Right ventricle myocardium inferior (tissue), 1 donor: ENCODE measurements around the gene RCAN1. TPM values are rescaled to one million over a fixed set of nuclear protein-coding genes. Genes with fewer than 3 reads are reported as not detected.

Experiments used
- ATAC-seq: fragments of 200-7000 bp; cut with Tn5 transposase; one replicate; pipeline ENCODE4 v1.9.1; 2020; ENCODE audit warnings: mild to moderate bottlenecking, moderate library complexity
- DNase-seq: peaks from one replicate; pipeline ENCODE4 v3.0.0; 2021; ENCODE audit errors: missing footprints
- intact Hi-C: fragments of 100-400 bp; cut with DNase I; formaldehyde crosslinking; loops from one replicate; pipeline ENCODE4 v1.11.0; 2022
- total RNA-seq: library from RNA; stranded (reverse); fragmentation: NEBNext Ultra II Directional; extraction: Animal tissue kit (Norgen Biotek cat#: 25700); gene quantifications from one replicate; pipeline ENCODE4 v1.2.1, GENCODE V29; 2021
- donor health status: DM: no; HTN: yes; CAD: no; lungs with severe emphysema.

RCAN1 gene
- total RNA-seq, 1 donor from 2014 or later: 36.5 TPM

- no peak for ATAC-seq
- intact Hi-C loops: no loop called here
- no peak for DNase-seq
Observed at GRCh38 chr21:34554227-34554626, 60.7 kb downstream of the RCAN1 start.

- intact Hi-C loops: no loop called here
- no peak for ATAC-seq
- DNase-seq: no peak
Observed at GRCh38 chr21:34553151-34553952, 61.6 kb downstream of the RCAN1 start.

- ATAC-seq (no peak), DNase-seq (no peak)
- intact Hi-C loops: no loop called here
Observed at GRCh38 chr21:34552360-34553098, 62.4 kb downstream of the RCAN1 start.

- DNase-seq (no peak), ATAC-seq (no peak)
- intact Hi-C loops: no loop called here
Observed at GRCh38 chr21:34550182-34550799, 64.6 kb downstream of the RCAN1 start.

- no peak for DNase-seq
- no peak for ATAC-seq
- intact Hi-C loops: no loop called here
Observed at GRCh38 chr21:34548781-34549376, 66.0 kb downstream of the RCAN1 start.

GRCh38 chr21:34546542-34546941, 68.4 kb downstream of the RCAN1 start:
- no peak for DNase-seq
- ATAC-seq: no peak
- intact Hi-C loops: no loop called here

GRCh38 chr21:34545079-34545884, 69.6 kb downstream of the RCAN1 start:
- intact Hi-C loops: loop anchor here (2.0 kb wide), 1 partner anchor 36 kb away; no protein-coding TSS in a partner anchor

GRCh38 chr21:34544032-34544496, 70.8 kb downstream of the RCAN1 start:
- intact Hi-C loops: loop anchor here (2.0 kb wide), 1 partner anchor 35 kb away; no protein-coding TSS in a partner anchor
- peak; percentile 47 for ATAC-seq
- no peak for DNase-seq

More at GRCh38 chr21:34545079-34545884, 69.6 kb downstream of the RCAN1 start:
- peak; percentile 65 for ATAC-seq
- no peak for DNase-seq

- DNase-seq: no peak
- intact Hi-C loops: no loop called here
- ATAC-seq: no peak
Observed at GRCh38 chr21:34543017-34543416, 71.9 kb downstream of the RCAN1 start.

- no peak for ATAC-seq
- DNase-seq: no peak
- intact Hi-C loops: no loop called here
Observed at GRCh38 chr21:34540206-34540605, 74.7 kb downstream of the RCAN1 start.

- intact Hi-C loops: loop anchor here (2.0 kb wide), 1 partner anchor 27 kb away; no protein-coding TSS in a partner anchor
- ATAC-seq (no peak), DNase-seq (no peak)
Observed at GRCh38 chr21:34537838-34538237, 77.1 kb downstream of the RCAN1 start.

- DNase-seq: no peak
- intact Hi-C loops: loop anchor here (2.0 kb wide), 1 partner anchor 28 kb away; no protein-coding TSS in a partner anchor
- no peak for ATAC-seq
Observed at GRCh38 chr21:34536820-34537219, 78.1 kb downstream of the RCAN1 start.

- DNase-seq (no peak), ATAC-seq (no peak)
- intact Hi-C loops: loop anchor here (2.0 kb wide), 1 partner anchor 28 kb away; no protein-coding TSS in a partner anchor
Observed at GRCh38 chr21:34536311-34536710, 78.6 kb downstream of the RCAN1 start.

GRCh38 chr21:34535886-34536285, 79.0 kb downstream of the RCAN1 start:
- no peak for ATAC-seq
- intact Hi-C loops: loop anchor here (2.0 kb wide), 1 partner anchor 29 kb away; no protein-coding TSS in a partner anchor
- no peak for DNase-seq

- ATAC-seq: no peak
- DNase-seq: no peak
- intact Hi-C loops: no loop called here
Observed at GRCh38 chr21:34534522-34534921, 80.4 kb downstream of the RCAN1 start.

GRCh38 chr21:34533938-34534337, 81.0 kb downstream of the RCAN1 start:
- ATAC-seq (no peak), DNase-seq (no peak)
- intact Hi-C loops: no loop called here

GRCh38 chr21:34531399-34531798, 83.5 kb downstream of the RCAN1 start:
- intact Hi-C loops: no loop called here
- ATAC-seq (peak; percentile 55), DNase-seq (no peak)

- ATAC-seq (no peak), DNase-seq (no peak)
- intact Hi-C loops: no loop called here
Observed at GRCh38 chr21:34530261-34530660, 84.7 kb downstream of the RCAN1 start.
